ENCODE data around the gene ALPG. TPM values are rescaled to one million over a fixed set of nuclear protein-coding genes. Genes with fewer than 3 reads are reported as not detected.
A peak's percentile ranks its signal among the peaks of the same experiment; 100 is the strongest.
"Not testable (repeated sequence)": the region's sequence is repeated elsewhere in the genome, so short reads cannot be mapped to it uniquely, and the experiment has no call there.

The ALPG gene
- total and polyA plus RNA-seq, 7 donors = not detected

GRCh38 chr2:232398293-232399034, 8.2 kb upstream of the ALPG start:
- Histone ChIP-seq H3K9me3 (no peaks in the 10 kb centered on the region), H3K27ac (no peak overlapping the region), H3K27me3 (ENCODE audit: insufficient read depth in 3 of 3, low read length in 2 of 3) (peaks cover 0 to 10% (median 0%) of the 10 kb centered on the region in 3 donors), H3K4me3 (no peak overlapping the region), H3K36me3 (ENCODE audit: insufficient read depth in 1 of 2, low read depth in 1 of 2) (no peaks in the 10 kb centered on the region), H3K4me1 (no peaks in the 10 kb centered on the region)
- TF ChIP-seq, protein P1, sequence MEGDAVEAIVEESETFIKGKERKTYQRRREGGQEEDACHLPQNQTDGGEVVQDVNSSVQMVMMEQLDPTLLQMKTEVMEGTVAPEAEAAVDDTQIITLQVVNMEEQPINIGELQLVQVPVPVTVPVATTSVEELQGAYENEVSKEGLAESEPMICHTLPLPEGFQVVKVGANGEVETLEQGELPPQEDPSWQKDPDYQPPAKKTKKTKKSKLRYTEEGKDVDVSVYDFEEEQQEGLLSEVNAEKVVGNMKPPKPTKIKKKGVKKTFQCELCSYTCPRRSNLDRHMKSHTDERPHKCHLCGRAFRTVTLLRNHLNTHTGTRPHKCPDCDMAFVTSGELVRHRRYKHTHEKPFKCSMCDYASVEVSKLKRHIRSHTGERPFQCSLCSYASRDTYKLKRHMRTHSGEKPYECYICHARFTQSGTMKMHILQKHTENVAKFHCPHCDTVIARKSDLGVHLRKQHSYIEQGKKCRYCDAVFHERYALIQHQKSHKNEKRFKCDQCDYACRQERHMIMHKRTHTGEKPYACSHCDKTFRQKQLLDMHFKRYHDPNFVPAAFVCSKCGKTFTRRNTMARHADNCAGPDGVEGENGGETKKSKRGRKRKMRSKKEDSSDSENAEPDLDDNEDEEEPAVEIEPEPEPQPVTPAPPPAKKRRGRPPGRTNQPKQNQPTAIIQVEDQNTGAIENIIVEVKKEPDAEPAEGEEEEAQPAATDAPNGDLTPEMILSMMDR (IDR thresholded peaks at IDR 0.05) = no peak
- 84 to 89% (median 87%) methylated on average over 5 of the region's 5 CpGs for WGBS, 3 donors
- intact Hi-C loops (cut with DNase I) = no loop called here
- ATAC-seq (no peak), DNase-seq (no peak)

- Histone ChIP-seq H3K27ac (no peak overlapping the region), H3K36me3 (ENCODE audit: insufficient read depth in 1 of 2, low read depth in 1 of 2) (no peaks in the 10 kb centered on the region), H3K4me3 (no peak overlapping the region), H3K9me3 (no peaks in the 10 kb centered on the region), H3K27me3 (ENCODE audit: insufficient read depth in 3 of 3, low read length in 2 of 3) (peaks cover 0 to 10% (median 0%) of the 10 kb centered on the region in 3 donors), H3K4me1 (no peaks in the 10 kb centered on the region)
- DNase-seq (no peak), ATAC-seq (no peak)
- TF ChIP-seq, protein P1 (IDR thresholded peaks at IDR 0.05) = no peak
- 44 to 53% (median 47%) methylated on average over 9 of the region's 9 CpGs for whole genome bisulfite sequencing, 3 donors
- intact Hi-C loops (cut with DNase I) = no loop called here
These were observed 6.2 kb upstream of the ALPG start for GRCh38 chr2:232400256-232401015.

- no peak for DNase-seq
- WGBS, 3 donors = 78 to 90% (median 79%) methylated on average over 3 of the region's 3 CpGs
These were observed 4.1 kb upstream of the ALPG start for GRCh38 chr2:232402518-232402917.

DNA sequence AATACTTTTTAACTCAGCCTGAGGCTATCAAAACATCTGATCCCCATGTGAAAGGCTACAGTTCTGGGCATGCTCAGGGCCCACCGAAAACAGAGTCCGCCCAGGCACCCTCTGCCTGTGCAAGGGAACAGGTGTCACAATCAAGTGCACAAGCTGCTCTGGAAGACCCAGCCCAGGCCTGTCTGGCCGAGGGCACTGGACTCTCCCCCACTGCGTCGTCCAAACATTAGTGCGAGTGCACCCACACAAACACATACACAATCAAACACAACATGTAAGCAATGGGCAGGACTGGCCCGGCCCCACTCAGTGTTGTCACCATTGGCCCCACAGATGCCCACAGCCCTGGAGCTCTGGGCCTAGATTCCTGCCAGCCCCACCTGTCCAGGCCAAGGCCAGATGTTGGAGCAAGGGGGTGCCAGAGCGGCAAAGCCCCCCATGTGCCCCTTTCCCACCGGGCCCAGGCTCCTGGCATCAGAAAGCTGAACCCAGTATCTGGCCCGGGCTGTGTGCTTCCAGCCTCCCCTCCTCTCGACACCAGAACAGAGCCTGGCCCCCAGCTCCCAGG, 617 bp upstream of the ALPG start:
- DNase-seq (no peak), ATAC-seq (no peak)
- Histone ChIP-seq H3K4me3 (no peak overlapping the region), H3K9me3 (no peaks in the 10 kb centered on the region), H3K27me3 (ENCODE audit: insufficient read depth in 3 of 3, low read length in 2 of 3) (peaks cover 0 to 9% (median 6%) of the 10 kb centered on the region in 3 donors), H3K36me3 (ENCODE audit: insufficient read depth in 1 of 2, low read depth in 1 of 2) (no peaks in the 10 kb centered on the region), H3K4me1 (no peaks in the 10 kb centered on the region), H3K27ac (no peak overlapping the region)
- intact Hi-C loops (cut with DNase I) = no loop called here
- TF ChIP-seq, protein P1 (IDR thresholded peaks at IDR 0.05) = no peak
- 83 to 89% (median 85%) methylated on average over 10 to 11 of the region's 11 CpGs for WGBS, 3 donors

More at GRCh38 chr2:232402518-232402917, 4.1 kb upstream of the ALPG start:
- intact Hi-C loops (cut with DNase I) = no loop called here
- Histone ChIP-seq H3K27ac (no peak overlapping the region), H3K4me1 (no peaks in the 10 kb centered on the region), H3K9me3 (no peaks in the 10 kb centered on the region), H3K27me3 (ENCODE audit: insufficient read depth in 3 of 3, low read length in 2 of 3) (peaks cover 0 to 10% (median 0%) of the 10 kb centered on the region in 3 donors), H3K36me3 (ENCODE audit: insufficient read depth in 1 of 2, low read depth in 1 of 2) (no peaks in the 10 kb centered on the region), H3K4me3 (no peak overlapping the region)
- TF ChIP-seq, protein P1 (IDR thresholded peaks at IDR 0.05) = no peak
- ATAC-seq = no peak

- H3K4me1 ChIP-seq; intact Hi-C loops (cut with DNase I); H3K9me3 ChIP-seq; H3K27me3 ChIP-seq (ENCODE audit: insufficient read depth in 3 of 3, low read length in 2 of 3); H3K4me3 ChIP-seq; H3K27ac ChIP-seq; ATAC-seq; DNase-seq; H3K36me3 ChIP-seq (ENCODE audit: insufficient read depth in 1 of 2, low read depth in 1 of 2): not testable (repeated sequence)
- WGBS, 3 donors = 85 to 92% (median 87%) methylated on average over 23 to 29 of the region's 30 CpGs
These were observed 945 bp downstream of the ALPG start for GRCh38 chr2:232407428-232408150.

DNA sequence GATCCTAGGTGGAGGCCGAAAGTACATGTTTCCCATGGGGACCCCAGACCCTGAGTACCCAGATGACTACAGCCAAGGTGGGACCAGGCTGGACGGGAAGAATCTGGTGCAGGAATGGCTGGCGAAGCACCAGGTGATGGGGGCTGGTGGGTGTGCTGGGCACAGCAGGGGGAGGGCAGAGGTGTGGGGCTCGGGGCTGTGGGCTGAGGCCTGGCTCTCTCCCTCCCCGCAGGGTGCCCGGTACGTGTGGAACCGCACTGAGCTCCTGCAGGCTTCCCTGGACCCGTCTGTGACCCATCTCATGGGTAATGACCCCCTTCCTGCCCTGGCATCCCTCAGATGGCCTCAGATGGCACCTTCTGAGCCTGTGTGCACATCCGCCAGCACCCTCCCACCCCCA, 1.6 kb downstream of the ALPG start:
- H3K4me1 ChIP-seq; DNase-seq; H3K4me3 ChIP-seq; intact Hi-C loops (cut with DNase I); H3K36me3 ChIP-seq (ENCODE audit: insufficient read depth in 1 of 2, low read depth in 1 of 2); H3K27me3 ChIP-seq (ENCODE audit: insufficient read depth in 3 of 3, low read length in 2 of 3); H3K9me3 ChIP-seq; H3K27ac ChIP-seq: not testable (repeated sequence)
- peak in 1 of 4 donors; percentile 24 for ATAC-seq
- WGBS, 3 donors = 82 to 99% (median 95%) methylated on average over 7 to 10 of the region's 10 CpGs

DNA sequence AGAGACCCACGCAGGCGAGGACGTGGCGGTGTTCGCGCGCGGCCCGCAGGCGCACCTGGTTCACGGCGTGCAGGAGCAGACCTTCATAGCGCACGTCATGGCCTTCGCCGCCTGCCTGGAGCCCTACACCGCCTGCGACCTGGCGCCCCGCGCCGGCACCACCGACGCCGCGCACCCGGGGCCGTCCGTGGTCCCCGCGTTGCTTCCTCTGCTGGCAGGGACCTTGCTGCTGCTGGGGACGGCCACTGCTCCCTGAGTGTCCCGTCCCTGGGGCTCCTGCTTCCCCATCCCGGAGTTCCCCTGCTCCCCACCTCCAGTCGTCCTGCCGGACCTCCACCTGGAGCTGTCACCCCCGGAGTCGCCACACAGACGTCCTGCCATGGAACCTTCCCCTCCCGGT, 3.0 kb downstream of the ALPG start:
- WGBS, 3 donors = 44 to 79% (median 56%) methylated on average over 28 to 40 of the region's 40 CpGs
- H3K27ac ChIP-seq; H3K27me3 ChIP-seq (ENCODE audit: insufficient read depth in 3 of 3, low read length in 2 of 3); H3K9me3 ChIP-seq; intact Hi-C loops (cut with DNase I); ATAC-seq; DNase-seq; H3K36me3 ChIP-seq (ENCODE audit: insufficient read depth in 1 of 2, low read depth in 1 of 2); H3K4me1 ChIP-seq; H3K4me3 ChIP-seq: not testable (repeated sequence)

All from psoas muscle (tissue), 8 donors.